ENCODE results near the gene TSC22D2.

The TSC22D2 gene

DNA sequence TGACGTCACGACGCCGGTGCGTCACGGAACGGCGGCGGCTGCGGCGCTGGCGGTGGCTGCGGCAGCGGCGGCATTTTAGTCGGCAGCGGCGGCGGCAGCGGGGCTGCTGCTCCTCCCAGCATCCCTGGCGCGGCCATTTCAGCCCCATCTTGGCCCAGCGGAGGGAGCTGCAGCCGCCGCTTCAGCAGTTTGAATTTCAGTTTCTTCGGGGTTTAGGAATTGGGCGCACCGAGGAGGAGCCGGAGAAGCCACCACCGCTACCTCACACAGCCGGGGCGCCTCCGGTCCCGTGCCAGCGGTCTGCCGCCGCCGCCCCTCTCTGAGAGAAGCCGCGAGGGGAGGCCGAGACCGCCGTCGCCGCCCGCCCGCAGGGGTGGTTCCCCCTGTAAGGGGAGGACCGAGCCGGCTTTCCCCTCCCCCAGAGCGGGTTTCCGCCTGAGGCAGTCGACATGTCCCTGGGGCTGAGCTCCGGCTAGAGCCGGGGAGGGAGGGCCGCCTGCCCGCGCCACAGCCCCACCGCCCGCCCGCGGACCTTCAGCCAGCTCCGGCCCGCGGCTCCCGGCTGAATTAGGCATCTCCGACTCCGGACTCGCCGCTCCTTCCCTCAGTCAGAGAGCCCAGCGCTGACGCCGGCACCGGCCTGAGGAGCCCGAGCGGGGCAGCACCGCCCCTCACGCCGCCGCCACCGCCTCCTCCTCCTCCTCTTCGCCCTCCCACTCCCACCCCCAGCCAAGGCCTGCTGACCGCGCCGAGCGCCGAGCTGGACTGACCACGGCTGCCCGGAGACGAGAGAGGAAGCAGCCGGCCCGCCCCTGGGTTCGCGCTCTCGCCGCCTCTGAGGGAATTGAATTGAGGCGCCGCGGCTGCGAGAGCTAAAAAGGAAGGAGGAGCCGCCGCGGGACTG lies at the start of gene TSC22D2:
Gene TSC22D2, plus strand, starts transcription at position 78 of the 904 bp plus-strand sequence. CDS start 1,053 bp downstream, outside the sequence.
- DNase-seq (ENCODE audit: low read depth in 2 of 2) = peak; percentile 95 to 98

DNA sequence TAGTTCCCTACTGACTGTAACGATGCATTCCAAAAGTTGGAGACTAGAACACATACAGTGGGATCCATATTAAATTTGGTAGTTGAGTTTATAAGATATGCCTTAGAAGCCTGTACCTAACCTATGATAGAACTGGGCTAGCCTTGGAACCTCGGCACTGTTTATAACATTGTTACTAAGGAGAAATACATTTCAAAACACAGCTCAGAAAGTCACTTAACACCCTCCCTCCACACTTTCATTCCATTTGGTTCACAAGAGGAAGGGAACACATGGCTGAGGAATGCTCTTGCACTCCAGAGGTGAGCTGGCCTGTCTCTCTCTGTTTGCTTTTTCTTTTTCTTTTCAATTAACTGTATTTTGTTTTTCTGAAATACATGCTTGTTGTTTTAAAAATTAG lies 48.7 kb upstream of the TSC22D2 start:
- DNase-seq (ENCODE audit: low read depth in 2 of 2) = no peak

DNA sequence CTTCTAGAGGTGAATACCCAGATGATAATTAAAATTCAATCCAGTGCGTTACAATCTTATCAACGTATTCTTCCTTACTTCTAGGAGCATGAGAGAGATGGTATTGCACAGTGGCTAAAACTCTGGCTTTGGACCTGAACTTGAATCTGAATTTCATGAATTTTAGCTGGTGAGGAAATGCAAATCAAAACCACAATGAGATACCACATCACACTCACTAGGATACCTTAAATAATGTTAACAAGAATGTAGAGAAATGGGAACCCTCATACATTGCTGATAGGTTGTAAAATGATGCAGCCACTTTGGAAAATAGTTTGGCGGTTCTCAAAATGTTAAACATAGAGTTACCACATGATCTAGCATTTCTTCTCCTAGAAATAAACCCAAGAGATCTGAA lies 47.1 kb upstream of the TSC22D2 start:
- DNase-seq (ENCODE audit: low read depth in 2 of 2) = no peak

DNA sequence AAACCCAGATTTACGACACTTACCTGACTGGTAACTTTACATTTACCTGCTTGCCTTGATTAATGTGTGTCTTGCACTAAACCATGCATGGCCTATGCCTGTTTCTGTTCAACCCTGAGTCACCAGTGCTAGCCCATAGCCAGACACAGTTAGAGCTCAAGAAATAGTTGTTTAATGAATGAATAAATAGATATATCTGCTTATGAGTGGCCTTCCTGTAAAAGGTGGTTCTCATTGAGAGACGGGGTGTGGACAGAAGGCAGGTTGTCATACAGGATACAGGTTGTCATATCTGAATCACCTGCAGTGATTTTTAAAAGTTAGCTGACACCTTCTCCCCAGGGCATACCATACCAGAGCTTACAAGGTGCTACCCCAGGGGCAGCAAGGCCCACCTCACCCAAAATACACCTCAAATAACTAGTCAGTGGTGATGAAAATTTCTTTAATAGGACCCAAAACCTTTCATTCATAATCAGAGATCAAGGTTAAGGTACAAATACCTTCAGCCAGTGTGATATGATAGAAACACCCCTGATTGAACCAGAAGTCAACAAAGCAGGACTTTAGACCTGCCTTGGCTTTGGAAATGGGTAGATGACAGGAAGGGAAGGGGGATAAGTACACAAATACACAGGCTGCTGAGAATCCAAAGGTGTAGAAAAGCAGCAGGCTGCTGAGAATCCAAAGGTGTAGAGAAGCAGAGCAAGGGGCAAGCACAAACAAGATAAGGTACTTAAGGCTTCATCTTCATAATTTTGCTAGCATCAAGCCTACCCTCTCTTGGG lies 45.4 kb upstream of the TSC22D2 start:
- DNase-seq (ENCODE audit: low read depth in 2 of 2) = no peak

DNA sequence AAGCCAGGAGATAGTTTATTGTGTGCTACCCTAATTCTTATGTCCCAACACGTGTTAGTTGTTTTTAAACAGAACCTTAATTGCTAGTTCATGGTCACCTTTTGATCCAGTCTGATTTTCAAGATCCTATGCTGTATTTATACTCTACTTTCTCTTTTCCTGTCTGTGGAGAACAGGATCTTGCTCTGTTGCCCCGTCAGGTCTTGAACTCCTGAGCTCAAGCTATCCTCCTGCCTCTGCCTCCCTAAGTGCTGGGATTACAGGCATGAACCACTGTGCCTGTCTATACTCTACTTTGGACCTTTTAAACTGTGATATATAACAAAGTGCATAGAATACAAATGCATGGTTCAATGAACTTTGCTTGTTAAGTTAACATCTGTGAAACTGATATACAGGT lies 44.7 kb upstream of the TSC22D2 start:
- DNase-seq (ENCODE audit: low read depth in 2 of 2) = no peak

DNA sequence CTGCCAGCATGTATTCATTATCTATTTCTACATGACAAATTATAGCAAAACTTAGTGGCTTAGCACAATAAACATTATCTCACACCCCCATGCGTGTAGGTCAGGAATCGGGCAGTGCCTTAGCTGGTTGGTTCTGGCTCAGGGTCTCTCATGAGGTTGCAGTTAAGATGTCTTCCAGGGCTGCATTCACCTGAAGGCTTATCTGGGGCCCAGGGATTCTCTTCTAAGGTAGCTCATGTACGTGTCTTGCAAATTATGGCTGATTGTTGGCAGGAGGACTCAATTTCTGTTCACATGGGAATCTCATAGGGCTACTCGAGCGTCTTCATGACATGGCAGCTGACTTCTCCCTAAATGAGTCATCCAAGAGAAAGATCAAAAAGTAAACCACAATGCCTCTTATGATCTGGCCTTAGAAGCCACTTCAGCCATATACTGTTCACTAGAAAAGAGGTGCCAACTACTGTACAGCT lies 42.9 kb upstream of the TSC22D2 start:
- no peak for DNase-seq (ENCODE audit: low read depth in 2 of 2)

DNA sequence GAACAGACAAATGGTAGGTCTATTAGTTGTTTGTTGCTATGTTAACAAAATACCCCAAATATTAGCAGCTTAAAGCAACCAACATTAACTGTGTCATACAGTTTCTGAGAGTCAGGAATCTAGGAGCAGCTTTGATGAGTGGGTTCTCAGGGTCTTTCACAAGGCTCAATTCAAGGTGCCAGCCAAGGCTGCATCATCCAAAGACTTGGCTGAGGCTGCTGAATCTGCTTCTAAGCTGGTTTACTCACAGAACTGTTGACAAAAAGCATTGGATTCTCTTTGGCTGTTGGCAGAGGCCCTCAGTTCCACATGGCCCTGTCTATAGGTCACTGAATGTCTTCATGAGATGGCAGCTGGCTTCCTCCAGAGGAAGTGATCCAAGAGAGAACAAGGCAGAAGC lies 40.3 kb upstream of the TSC22D2 start:
- no peak for DNase-seq (ENCODE audit: low read depth in 2 of 2)

DNA sequence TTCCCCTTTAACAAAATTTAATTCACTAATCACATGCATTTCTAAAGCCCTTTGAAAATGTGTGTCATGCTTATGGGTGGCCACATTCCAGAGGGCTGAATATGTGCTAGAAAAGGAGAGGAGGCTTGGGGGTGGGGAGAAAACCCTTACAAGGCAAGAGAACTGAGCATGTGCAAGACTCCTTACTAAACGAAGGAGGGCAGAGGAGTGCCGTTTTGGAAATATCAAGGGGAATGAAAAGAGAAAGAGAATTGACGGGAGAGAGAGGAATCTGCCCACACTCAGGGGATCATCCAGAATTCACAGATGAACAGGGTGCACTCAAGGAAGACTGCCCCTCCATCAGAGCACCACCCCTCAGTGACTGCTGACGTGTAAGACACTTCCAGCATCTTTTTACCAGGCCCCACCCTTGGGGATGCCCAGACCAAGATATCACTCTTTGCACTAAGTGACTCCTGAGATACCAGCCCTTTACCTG lies 37.9 kb upstream of the TSC22D2 start:
- DNase-seq (ENCODE audit: low read depth in 2 of 2) = no peak

DNA sequence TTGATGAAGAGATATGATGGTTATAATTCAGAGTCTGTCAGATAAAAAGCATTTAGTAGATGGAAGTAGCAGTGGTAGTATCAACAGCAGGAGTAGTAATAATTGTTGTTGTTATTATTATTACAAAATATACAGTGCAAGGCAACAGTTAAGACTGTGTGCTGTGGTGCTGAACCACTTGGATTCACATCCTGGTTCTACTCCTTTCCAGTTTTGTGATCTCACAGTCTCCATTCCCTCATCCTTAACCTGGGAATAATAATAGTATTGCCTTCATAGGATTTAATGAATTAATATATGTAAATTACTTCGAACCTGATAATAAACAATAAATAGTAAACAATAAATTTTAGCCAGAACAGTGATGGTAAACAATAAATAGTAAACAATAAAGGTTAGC lies 37.1 kb upstream of the TSC22D2 start:
- DNase-seq (ENCODE audit: low read depth in 2 of 2) = no peak

DNA sequence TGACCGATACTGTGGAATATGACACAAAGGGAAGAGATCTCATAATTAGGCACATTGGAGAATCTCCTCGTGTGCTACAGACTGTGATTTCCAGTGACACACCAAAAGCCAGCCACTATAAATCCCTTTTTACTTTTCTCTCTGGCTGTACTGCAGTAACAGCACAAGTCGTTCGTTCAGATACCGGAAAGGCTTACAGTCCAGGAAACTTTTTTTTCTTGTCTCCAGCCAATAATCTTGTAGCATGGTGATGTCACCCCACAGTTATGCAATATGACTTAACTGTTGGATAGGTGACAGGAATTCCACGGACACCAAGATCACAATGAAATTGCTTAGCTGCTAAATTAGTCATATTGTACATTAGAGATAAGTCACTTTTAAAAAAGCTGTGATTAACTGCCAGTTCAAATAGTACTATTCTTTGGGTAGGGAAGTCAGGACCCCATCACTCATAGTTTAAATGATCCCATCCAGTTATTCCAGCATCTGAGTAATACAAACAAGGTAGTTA lies 36.3 kb upstream of the TSC22D2 start:
- DNase-seq (ENCODE audit: low read depth in 2 of 2) = no peak

DNA sequence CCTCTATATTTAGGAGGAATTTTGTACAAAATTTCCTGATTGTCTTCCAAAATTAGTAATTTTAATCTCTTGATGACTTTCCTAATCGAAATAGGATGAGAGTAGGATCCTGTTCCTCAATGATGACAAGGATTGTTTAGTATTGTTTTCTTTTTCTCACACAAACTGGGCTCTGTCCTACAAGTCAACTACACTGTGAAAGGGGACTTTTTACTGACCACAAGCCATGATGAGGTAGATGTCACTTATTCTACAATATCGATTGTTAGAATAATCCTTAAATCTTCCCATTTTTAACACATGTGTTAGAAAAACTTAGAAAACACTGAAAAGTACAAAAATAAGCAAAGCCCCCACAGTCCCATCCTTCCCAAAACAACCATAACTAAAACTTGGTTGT lies 35.8 kb upstream of the TSC22D2 start:
- DNase-seq (ENCODE audit: low read depth in 2 of 2) = no peak

DNA sequence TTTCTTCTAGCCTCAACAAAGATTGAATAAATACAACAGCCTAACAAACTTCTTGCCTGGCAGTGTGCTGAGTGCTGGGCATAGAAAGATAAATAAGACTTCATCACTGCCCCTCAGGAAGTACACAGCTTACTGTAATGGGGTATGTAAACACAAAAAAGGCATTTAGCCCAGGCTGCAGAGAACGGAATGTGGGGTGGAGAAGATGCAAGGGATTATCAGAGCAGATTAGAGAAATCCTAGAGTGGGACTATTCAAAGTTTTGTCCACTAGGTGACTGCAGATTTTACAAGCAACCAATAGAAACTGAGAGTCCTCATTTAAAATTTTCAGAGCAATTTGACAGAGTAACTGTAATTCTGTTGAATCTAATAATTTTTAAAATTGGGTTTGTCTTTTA lies 35.4 kb upstream of the TSC22D2 start:
- DNase-seq (ENCODE audit: low read depth in 2 of 2) = no peak

DNA sequence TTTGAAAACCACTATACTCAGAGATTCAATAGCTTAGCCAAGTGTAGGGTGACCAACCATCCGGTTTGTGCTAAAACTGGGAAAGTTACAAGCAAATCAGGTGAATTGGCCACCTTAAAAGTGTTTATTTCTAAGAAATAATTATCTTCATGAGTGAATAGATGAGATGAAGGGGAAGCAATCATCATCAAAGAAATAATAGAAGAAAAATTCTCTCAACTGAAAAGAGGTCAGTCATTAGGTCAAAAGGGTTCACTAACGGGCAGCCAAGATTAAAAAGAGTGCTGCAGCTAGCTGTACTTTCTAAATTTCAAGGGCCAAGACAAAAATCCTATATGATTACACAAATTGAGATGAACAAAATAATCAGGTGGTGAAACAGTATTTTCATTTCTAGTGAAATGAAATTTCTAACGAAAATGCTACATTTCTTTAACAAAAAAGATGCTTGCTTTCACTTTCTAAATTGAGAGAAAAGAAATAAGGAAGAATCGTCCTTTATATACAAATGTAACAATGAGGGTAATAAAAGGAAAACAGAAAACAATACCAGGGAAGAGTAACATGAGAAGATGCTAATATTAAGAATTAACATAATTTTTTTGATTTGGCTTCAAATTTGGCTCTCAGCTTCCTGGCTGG lies 34.7 kb upstream of the TSC22D2 start:
- DNase-seq (ENCODE audit: low read depth in 2 of 2) = no peak

DNA sequence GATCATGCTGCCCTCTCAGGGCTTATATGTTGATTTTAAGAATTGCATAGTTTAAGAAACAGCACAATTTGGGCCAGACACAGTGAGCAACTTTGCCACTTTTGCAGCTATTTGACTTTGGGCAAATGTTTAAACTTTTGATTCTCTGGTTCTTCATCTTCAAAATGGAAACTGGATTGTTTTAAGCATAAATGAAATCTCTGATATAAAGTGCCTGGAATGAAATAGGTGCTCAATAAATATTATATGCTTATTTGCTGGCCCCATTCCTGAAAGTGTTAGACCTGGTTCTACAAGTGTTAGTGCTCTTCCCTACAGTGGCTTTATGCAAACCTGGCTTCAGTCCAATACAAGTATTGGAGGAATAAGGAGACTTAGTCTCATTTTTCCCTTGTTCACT lies 33.1 kb upstream of the TSC22D2 start:
- no peak for DNase-seq (ENCODE audit: low read depth in 2 of 2)

DNA sequence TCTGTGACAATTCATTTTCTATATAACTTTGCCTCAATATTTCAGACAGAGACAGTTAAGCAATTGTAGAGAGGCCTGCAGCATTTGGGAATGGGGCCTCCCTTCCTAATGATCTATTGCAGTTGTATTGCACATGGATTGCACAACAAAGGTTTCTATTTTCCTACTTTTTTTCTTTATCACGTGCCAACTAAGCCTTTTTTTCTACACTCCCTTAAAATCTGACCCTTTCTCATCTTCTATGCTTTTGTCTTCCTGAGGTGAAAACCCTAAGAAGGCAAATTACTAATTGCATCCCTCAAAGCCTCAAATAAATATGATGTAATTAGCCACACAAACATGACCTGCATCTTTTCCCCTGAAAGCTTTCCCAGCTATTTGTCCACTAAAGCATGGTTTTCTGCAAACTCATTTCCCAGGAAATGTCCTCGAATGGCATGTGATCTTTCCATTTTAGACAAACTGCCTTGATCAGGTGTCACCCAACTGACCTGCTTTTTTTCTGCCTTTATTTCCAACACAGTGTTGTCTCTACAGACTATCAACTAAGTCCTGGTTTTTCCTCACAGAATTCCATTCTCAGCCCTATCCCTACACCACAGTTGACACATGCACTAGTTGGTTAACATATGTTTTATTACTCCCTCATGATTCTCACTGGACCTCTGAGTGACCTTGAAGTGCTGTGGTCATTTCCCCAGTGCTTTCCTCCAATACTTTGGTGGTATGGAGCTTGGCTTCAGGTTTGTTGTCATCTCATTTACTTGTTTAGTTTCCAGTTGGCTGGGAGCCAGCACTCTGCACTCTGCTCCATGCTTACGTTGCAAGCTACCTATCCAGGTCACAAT lies 31.9 kb upstream of the TSC22D2 start:
- no peak for DNase-seq (ENCODE audit: low read depth in 2 of 2)

DNA sequence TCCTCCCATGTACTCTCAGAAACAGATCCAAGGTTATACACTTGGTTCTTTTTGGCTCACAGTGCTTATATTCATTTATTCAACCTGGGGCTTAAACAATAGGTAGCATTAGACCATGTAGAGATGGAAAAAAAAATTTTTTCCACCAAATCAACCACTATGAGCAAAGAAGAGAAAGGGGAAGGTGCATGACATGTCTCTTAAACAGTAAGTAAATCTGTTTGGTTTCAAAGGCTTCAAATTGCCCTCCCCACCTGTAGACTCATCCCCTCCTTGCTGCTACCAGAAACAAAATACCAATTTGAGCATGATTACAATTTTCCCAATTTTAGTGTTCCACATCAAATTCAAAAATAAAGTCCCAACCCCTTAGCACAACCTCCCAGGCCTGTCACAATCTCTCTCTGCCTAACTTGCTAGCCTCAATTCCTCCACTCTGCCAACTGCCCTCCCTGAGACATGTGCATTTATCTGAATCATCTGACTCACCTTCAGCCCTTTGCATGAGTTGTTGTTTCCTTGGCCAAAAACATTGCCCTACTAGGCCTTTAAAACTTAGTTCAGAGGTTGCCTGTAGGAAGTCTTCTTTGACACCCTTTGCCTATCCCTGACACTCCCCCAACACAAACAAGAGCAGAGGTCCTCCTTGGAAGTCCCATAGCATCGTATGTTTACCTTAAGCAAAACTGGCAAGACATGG lies 30.3 kb upstream of the TSC22D2 start:
- no peak for DNase-seq (ENCODE audit: low read depth in 2 of 2)

DNA sequence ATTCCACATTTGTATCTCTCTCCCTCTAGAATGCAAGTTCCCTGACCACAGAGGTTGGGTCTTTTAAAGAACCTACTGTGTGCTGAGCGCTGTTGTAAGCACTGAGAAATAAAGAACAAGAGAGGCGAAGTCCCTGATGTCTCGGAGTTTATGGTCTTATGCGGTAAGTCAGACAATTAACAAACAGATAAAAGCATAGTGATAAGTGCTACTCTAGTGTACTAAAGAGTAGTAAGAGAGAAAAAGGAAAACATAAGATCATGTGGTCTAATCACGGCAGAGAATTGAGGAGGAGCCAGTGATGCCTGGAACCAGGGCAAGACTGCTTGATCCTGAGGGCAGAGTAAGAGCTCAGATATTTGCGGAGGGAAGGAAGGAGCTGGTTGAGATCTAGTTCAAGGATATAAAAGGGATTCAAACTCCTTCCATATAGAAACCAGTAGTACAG lies 29.8 kb upstream of the TSC22D2 start:
- DNase-seq (ENCODE audit: low read depth in 2 of 2) = no peak

DNA sequence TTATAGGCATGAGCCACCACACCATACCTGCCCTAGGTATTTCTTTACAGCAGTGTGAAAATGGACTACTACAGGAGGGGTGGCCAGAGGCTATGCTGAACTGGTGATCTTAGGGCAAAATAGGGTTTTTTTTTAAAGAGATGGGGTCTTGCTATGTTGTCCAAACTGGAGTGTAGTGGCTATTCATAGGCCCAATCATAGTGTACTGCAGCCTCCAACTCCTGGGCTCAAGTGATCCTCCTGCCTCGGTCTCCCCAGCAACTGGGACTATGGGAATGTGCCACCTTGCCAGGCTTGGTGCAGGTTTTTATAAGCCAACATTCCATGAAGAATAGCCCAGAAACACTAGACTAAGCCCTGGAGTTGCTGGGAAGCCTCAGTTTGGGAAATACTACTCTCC lies 28.6 kb upstream of the TSC22D2 start:
- DNase-seq (ENCODE audit: low read depth in 2 of 2) = no peak

DNA sequence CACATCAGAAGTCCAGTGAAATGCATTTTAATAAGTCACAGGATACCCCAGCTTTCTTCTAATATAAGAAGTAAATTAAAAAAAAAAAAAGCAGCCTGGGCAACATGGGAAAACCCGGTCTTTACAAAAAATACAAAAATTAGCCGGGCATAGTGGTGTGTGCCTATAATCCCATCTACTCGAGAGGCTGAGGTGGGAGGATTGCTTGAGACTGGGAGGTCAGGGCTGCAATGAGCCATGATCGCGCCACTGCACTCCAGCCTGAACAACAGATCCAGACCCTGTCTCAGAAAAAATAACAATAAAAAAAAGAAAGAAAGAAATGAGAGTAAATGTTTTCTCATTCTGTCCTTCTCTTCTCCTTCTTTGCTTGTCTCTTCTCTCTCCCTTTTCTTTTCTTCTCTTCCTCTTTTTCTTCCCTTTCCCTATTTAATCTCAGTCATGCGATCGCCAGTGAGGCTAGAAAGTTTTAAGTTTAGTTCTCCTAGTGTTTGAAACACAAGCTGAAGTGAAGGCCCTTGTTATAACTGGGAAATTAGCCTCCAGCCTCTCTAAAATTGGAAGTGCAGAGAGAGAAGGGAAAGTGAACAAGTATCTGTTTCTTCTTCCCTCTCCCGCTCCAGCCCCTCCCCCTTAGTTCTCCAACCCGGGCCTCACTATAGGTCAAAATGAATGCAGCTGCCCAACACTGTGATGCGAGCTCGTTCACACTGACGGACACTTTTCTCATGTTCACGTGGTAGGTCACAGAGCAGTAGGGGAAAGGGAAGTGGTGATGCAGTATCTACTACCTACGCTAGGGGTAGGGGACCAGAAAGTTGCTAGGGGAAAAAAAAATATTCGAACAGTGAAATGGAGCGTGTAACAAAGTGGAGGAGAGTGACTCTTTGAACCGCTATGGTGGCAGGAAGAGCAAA lies 23.5 kb upstream of the TSC22D2 start:
- peak in 1 of 2 donors; percentile 5 for DNase-seq (ENCODE audit: low read depth in 2 of 2)
